SK-N-SH (cell line): Measurements from ENCODE around the gene BCAT1.

ENCODE experiments used
- CHD2 ChIP-seq: fragments of 150-350 bp; IDR thresholded peaks from 2 replicates; pipeline ENCODE4 v1.6.1; 2018; ENCODE audit warnings: low read length; ENCODE audit not compliant: partially characterized antibody
- EP300 ChIP-seq, 2 experiments: IDR thresholded peaks; 2 replicates each; pipeline versions ENCODE4 v1.4.0 to v1.6.1; 2012; ENCODE audit warnings: borderline replicate concordance in 1 of 2, low read depth in 1 of 2, low read length in 1 of 2
- EZH2phosphoT487 ChIP-seq: fragments of 200-600 bp; sonication (generic); IDR thresholded peaks from 2 replicates; pipeline ENCODE4 v1.6.1; 2017; ENCODE audit warnings: low read depth, mixed run types, mild to moderate bottlenecking, antibody characterized with exemption, moderate library complexity, borderline replicate concordance
- MEF2A ChIP-seq: IDR thresholded peaks from 2 replicates; pipeline ENCODE4 v1.4.0; 2012; ENCODE audit warnings: low read depth, borderline replicate concordance
- NFIC ChIP-seq: IDR thresholded peaks from 2 replicates; pipeline ENCODE4 v1.4.0; 2012; ENCODE audit warnings: borderline replicate concordance
- POLR2AphosphoS5 ChIP-seq: IDR thresholded peaks from 2 replicates; pipeline ENCODE4 v1.6.1; 2012; ENCODE audit warnings: low read depth, low read length
- TF ChIP-seq, protein P1 (sequence below): fragments of 200-600 bp; sonication (generic); IDR thresholded peaks from 2 replicates; pipeline ENCODE4 v1.6.1; 2017; ENCODE audit warnings: antibody characterized with exemption, mild to moderate bottlenecking, moderate library complexity
- TF ChIP-seq, protein P2 (sequence below): fragments of 150-350 bp; IDR thresholded peaks from 2 replicates; pipeline ENCODE4 v1.6.1; 2017; ENCODE audit warnings: antibody characterized with exemption, low read length, low read depth, borderline replicate concordance
- TF ChIP-seq, protein P3 (sequence below): IDR thresholded peaks from 2 replicates; pipeline ENCODE4 v1.4.0; 2012; ENCODE audit warnings: low read depth
- TF ChIP-seq, protein P4 (sequence below): IDR thresholded peaks from 2 replicates; pipeline ENCODE4 v1.4.0; 2012; ENCODE audit warnings: low read depth, borderline replicate concordance

DNA sequence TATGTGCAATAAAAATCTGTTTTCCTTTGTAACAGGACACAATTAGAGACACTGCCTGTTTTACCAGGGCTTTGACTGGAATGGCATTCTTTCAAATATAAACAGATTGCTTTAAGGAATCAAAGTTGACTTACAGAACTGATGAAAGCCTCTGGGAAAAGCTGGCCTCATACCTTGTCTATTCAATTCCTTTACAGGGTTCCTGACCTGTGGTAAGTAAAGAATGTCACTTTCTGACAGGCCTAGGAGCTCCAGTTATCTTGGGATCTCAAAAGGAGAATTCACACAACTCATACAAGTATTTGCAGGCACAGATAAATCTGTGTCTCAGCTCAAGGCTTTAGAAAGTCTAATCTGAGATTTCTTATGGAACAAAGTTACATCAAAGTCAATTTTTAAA, 88.4 kb downstream of the BCAT1 start:
- TF ChIP-seq, protein P1, sequence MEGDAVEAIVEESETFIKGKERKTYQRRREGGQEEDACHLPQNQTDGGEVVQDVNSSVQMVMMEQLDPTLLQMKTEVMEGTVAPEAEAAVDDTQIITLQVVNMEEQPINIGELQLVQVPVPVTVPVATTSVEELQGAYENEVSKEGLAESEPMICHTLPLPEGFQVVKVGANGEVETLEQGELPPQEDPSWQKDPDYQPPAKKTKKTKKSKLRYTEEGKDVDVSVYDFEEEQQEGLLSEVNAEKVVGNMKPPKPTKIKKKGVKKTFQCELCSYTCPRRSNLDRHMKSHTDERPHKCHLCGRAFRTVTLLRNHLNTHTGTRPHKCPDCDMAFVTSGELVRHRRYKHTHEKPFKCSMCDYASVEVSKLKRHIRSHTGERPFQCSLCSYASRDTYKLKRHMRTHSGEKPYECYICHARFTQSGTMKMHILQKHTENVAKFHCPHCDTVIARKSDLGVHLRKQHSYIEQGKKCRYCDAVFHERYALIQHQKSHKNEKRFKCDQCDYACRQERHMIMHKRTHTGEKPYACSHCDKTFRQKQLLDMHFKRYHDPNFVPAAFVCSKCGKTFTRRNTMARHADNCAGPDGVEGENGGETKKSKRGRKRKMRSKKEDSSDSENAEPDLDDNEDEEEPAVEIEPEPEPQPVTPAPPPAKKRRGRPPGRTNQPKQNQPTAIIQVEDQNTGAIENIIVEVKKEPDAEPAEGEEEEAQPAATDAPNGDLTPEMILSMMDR: no peak
- TF ChIP-seq POLR2AphosphoS5: no peak
- TF ChIP-seq, protein P2, sequence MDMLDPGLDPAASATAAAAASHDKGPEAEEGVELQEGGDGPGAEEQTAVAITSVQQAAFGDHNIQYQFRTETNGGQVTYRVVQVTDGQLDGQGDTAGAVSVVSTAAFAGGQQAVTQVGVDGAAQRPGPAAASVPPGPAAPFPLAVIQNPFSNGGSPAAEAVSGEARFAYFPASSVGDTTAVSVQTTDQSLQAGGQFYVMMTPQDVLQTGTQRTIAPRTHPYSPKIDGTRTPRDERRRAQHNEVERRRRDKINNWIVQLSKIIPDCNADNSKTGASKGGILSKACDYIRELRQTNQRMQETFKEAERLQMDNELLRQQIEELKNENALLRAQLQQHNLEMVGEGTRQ: no peak
- no peak for TF ChIP-seq CHD2
- TF ChIP-seq EP300 (IDR thresholded peaks at IDR 0.05; ENCODE audit: borderline replicate concordance in 1 of 2, low read depth in 1 of 2, low read length in 1 of 2): no peak
- no peak for TF ChIP-seq MEF2A
- TF ChIP-seq EZH2phosphoT487: no peak
- no peak for TF ChIP-seq NFIC
- TF ChIP-seq, protein P3, sequence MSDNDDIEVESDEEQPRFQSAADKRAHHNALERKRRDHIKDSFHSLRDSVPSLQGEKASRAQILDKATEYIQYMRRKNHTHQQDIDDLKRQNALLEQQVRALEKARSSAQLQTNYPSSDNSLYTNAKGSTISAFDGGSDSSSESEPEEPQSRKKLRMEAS: no peak
- TF ChIP-seq, protein P4, sequence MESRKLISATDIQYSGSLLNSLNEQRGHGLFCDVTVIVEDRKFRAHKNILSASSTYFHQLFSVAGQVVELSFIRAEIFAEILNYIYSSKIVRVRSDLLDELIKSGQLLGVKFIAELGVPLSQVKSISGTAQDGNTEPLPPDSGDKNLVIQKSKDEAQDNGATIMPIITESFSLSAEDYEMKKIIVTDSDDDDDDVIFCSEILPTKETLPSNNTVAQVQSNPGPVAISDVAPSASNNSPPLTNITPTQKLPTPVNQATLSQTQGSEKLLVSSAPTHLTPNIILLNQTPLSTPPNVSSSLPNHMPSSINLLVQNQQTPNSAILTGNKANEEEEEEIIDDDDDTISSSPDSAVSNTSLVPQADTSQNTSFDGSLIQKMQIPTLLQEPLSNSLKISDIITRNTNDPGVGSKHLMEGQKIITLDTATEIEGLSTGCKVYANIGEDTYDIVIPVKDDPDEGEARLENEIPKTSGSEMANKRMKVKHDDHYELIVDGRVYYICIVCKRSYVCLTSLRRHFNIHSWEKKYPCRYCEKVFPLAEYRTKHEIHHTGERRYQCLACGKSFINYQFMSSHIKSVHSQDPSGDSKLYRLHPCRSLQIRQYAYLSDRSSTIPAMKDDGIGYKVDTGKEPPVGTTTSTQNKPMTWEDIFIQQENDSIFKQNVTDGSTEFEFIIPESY: no peak
